Mesodermal cell (in vitro differentiated cells): ENCODE measurements around the gene DNAAF1.

Experiments
- H3K27ac ChIP-seq: 2 replicates; pipeline ENCODE4 v1.7.0; 2013; ENCODE audit warnings: mild to moderate bottlenecking, low read depth, low read length, moderate library complexity; ENCODE audit not compliant: severe bottlenecking
- H3K36me3 ChIP-seq: 2 replicates; pipeline ENCODE4 v1.7.1; 2013; ENCODE audit warnings: mild to moderate bottlenecking, low read length, moderate library complexity; ENCODE audit not compliant: control insufficient read depth, insufficient read depth
- H3K4me1 ChIP-seq: one replicate; pipeline ENCODE4 v1.7.1; 2013; ENCODE audit warnings: mild to moderate bottlenecking, low read length; ENCODE audit not compliant: insufficient read depth, control insufficient read depth, poor library complexity, severe bottlenecking
- H3K4me3 ChIP-seq: 2 replicates; pipeline ENCODE4 v1.7.0; 2013; ENCODE audit warnings: low read length, control low read depth, mild to moderate bottlenecking; ENCODE audit not compliant: insufficient read depth, poor library complexity, severe bottlenecking; ENCODE audit errors: extremely low read depth
- H3K9me3 ChIP-seq: 2 replicates; pipeline ENCODE4 v1.7.1; 2013; ENCODE audit warnings: mild to moderate bottlenecking, low read length, moderate library complexity; ENCODE audit not compliant: control insufficient read depth
- WGBS, 2 experiments: methylation state at CpG; one replicate each; pipeline ENCODE4 v1.1.5; 2013; ENCODE audit warnings: missing lambda C conversion rate in 2 of 2; ENCODE audit not compliant: insufficient coverage in 2 of 2; 5-methylcytosine and 5-hydroxymethylcytosine counted together

The DNAAF1 gene

GRCh38 chr16:84226026-84226425 is 80.9 kb downstream of the DNAAF1 start:
- Histone ChIP-seq H3K36me3 (no peaks in the 10 kb centered on the region), H3K27ac (no peak overlapping the region), H3K9me3 (no peaks in the 10 kb centered on the region), H3K4me1 (peaks cover 18% of the 10 kb centered on the region), H3K4me3 (no peak overlapping the region)
- 90% methylated on average over 7 of the region's 8 CpGs for WGBS, 2 experiments
